GM10847 (cell line): ENCODE measurements around the gene STK17A.

Source experiments
- POLR2A ChIP-seq: IDR thresholded peaks from 2 replicates; pipeline ENCODE4 v1.6.1; 2011; ENCODE audit not compliant: insufficient read length; ENCODE audit errors: extremely low read depth

Gene STK17A

DNA sequence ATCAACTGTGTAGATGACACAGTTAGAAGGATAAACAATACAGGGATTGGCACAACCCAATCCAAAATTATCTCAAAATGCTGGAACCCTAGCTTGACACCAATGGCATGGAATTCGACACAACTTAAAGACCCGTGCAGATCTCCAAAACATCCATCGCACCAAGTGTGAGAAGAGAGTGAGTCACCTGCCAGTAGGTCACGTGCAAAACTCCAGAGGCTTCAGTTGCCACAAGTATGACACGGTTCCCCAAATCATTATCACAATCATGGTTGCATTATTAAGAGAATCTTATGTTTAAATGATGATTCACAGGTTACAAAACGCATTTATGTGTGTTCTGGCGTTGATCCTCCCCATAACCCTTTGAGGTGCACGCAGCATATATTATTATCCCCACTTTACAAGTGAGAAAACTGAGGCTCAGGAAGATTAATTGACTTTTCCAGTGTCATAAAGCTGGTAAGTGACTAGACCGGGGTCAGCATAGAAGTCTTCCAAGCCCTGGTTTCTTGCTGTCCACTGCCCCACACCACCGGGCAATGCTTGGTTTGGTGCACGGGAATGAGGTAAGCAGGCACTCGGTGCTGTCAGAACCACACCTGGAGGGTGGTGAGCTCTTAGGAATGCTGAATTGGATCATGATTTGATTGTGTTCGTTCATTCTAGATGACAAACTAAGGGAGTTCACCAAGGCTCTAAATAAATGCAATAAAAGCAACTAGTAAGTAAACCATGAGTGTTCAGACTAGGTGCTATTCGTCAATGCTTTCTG, 23.6 kb upstream of the STK17A start:
- TF ChIP-seq POLR2A: no peak

DNA sequence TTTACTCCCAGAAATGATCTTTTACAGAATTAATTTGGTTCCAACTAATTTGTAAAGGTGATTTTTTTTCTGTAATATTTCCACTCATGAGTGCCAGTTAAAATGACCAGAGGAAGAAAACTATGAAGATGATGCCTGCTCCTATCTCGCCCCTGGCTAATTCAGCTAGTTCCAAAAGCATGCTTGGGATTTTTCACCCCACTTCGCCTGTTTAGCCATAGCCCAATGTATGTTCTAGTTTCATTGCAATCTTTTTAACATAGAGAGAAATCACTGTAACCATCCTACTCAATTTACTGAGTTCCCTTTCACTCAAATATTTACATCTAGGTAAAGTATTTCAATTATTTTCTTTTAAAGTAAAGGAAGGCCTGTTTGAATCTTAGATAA, 23.0 kb upstream of the STK17A start:
- TF ChIP-seq POLR2A: no peak

DNA sequence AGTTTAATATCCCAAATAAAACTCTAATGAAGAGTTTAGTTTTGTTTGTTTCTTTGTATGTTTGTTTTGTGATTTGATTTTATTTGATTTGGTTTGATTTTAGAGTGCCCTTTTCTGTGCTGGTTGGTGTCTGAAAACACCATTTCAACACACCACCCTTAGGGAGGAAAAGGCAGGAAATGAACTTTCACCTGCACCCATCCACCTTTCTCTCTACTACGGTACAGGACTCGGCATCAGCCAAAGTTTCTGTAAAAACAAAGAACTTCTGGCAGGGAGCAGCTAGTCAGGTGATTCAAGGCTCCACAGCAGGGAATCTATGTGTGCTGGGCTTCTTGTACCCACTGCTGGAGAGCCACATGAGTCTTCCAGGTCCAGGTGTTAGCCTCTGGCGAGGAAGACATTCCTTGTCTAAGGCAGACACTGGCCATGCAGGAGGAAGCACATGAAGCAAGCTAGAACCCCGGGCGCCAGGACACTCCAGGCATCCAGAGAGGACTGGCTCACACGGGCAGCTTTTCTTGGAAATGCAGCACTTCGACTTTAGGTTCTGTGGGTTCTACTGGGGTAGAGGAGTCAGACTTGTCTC, 22.1 kb upstream of the STK17A start:
- TF ChIP-seq POLR2A: no peak

DNA sequence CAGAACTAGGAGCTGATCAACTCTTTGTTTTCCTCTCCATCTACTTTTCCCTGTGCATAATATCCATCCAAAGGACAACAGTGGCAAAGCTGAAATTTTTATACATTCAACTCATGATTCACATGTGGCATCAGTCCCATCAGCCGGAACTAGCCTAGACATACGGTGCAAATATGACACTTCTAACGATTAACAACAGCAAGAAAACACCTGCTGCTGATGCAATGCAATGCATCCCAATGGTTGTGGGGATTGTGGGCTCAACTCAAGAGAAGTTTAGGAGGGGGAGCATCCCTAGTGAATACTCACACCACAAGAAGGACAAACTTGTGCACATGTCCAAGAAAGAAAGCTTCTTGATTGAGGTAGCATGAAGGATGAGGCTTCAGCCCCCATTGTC, 20.5 kb upstream of the STK17A start:
- TF ChIP-seq POLR2A: no peak

DNA sequence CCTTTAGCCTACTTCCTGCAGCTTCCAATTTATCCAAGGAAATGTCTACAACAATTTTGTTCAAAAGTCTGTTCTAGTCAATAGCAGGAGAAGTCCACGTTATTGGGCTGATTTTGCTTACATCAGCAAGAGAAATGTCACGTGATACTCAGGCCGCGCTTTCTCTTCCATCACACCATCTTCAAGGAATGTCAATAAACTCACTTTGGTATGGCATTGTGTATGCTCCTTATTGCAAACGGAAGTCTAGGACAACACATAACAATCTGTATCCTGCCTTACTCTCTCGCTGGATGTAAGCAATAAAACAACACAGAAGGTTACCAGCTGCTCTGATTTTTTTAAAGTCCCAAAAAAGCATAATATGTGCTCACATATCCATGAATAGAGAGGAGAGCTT, 17.1 kb upstream of the STK17A start:
- no peak for TF ChIP-seq POLR2A

DNA sequence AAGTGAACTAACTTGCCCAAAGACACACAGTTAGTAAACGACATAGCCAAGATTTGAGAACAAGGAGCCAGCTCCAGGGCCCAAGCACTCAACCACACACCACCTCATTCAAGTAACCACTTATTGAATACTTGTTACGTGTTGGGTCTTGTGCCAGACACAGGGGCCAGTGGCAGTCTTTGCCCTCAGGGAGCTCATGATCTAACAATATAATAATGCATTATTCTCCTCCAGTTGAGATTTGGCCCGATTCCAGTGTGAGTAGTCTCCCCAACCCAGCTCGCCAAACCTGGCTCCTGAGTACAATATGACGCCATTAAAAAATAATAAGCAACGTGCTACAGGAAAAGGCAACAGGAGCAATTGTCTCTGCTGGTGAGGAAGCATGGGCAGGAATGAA, 14.4 kb upstream of the STK17A start:
- no peak for TF ChIP-seq POLR2A

DNA sequence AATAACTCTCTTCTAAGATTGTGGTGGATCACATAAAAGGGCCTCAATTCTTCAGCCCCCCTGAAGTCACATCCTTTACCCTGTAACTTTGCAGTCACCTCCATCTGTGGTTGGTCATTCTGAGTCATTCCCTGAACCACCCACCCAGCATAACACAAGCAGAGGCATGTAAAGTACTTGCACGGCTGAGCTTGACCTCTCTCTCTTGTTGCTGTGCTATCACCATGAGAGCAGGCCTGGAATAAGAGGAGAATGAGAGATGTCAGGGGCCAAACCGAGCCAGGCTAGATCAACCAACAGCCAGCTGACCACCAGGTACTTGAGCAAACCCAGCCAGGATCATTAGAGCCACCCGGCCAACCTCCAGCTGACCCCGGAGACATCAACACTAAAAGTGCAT, 13.5 kb upstream of the STK17A start:
- TF ChIP-seq POLR2A: no peak

DNA sequence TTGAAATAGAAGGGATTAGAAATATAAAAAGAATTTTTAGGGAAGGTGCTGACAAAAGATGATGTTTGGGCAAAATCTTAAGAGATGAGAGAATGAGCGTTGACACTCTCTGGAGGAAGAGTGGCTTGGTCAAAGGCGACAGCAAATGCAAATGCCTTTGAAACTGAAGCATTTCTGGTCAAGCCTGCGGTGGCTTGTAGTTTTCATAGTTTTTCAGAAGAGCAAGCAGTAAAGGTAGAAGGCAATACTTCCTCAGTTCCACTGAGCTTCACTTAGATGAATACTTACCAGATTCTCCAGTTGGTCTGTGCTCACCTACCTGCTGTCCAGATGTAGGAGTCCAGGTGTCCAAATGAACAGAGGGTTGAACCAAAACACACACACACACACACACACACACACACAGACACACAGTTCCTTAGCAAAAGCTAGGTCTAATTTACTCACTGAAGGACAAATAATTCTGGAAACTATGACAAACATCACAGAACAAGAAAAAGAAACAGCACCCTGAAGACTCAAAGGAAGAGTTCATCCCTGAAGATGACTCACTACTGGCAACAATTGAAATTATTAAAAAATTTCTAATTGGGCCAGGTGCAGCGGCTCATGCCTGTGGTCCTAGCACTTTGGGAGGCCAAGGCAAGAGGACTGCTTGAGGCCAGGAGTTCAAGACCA, 12.1 kb upstream of the STK17A start:
- TF ChIP-seq POLR2A: no peak

DNA sequence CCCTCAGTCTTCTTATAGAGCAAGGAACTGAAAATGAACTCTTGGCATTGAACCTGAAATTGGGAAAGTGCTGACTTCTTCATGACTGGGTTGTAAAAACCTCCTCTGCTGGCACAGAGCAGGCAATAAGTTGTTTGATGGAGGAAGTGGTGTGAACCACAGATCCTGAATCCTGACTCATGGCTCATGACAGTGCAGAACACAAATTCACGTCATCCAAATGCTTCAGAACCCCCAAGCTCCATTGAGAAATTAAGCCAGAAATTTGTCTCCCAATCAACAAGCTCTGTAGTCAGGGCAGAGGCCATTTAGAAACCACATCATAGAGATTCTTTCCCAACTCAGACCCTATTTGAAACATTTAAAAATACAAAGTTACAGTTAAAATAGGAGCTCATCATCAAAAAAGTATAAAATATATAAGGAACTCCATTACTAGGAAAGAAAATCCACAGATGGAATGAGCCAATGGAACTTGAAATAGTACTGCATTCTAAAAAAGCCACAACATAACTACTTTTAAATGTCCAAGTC, 10.3 kb upstream of the STK17A start:
- TF ChIP-seq POLR2A: no peak

DNA sequence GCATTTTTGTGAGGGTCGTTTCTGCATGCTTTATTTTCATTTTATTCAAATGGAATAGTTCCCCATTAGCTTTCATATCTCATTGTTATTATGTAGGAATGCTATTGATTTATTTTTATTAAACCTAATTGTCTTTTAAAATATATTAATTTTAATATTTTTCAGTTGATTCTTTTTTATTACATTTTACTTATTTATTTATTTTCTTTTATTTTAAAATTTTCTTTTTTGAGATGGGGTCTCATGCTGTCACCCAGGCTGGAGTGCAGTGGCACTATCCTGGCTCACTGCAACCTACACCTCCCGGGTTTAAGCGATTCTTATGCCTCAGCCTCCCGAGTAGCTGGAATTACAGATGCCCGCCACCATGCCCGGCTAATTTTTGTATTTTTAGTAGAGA, 7.4 kb upstream of the STK17A start:
- TF ChIP-seq POLR2A: no peak

DNA sequence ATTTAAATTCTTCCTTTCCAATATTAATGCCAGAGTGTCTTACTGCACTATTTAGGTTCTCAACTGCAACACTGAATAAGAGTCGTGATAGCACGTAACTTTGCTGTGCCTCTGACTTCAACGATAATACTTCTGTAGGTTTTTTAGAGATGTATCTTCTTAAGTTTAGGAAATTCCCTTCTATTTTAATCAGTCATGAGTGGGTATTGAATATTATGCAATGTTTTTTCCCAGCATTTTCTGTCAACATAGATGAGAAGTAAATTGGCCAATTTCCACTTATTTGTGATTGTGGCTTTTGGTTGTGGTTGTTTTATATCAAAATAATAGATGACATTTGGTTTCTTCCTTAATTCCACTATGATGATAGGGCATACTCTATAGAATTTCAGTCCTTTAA, 6.7 kb upstream of the STK17A start:
- TF ChIP-seq POLR2A: no peak

DNA sequence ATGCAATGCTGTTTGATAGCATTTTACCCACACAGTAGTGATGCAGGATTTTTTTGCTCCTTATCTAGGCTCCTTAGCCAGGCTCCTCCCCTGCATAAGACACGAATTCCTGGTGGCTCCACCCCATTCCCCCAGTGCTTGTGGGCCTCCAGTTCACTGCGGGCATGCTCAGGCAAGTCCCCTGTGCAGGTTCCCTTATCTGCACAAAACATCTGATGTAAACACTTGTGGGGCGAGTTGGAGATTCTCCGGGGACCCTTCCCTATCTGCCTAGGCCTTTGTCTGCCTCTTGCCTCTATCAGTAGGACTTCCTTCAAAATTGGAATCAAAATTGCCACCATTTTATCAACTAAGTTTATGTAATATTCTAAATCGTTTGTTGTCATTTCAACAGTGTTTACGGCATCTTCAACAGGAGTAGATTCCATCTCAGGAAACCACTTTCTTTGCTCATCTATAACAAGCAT, 5.4 kb upstream of the STK17A start:
- no peak for TF ChIP-seq POLR2A

DNA sequence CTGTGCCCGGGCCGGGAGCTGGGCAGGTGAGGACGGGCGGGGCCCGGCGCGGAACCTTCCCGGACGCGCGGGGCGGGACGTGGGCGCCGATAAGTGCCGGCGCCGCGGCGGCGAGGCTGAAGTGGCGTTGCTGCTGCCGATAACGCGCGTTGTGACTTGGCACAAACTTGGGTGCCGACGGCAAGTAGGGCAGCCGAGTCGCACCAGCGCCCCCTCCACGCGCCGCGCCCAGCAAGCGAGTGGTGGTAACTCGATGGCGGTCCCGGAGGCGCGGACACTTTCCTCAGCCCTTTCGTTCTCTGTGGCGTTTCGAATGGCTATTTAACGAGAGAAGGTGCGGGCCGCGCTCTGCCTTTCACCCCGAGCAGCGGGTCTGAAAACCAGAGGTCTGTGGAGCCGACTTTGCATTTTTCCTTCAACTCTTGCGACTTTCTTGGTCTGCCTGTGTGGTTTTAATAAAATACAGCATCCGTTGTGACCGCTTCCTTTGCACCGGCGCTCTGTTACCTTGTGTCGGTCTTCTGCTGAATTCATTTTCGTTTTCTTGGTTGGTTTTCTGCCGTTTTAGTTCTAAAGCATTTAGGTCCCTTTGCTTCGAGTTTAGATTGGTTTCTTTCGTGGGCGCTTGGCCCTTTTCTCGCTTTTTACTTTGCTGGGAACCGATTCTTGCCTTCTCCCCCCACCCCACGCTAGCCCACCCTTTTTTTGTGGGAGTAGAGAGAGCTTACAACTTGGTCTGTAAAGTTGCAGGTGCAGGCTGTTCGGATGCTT, 701 bp downstream of the STK17A start:
- no peak for TF ChIP-seq POLR2A

DNA sequence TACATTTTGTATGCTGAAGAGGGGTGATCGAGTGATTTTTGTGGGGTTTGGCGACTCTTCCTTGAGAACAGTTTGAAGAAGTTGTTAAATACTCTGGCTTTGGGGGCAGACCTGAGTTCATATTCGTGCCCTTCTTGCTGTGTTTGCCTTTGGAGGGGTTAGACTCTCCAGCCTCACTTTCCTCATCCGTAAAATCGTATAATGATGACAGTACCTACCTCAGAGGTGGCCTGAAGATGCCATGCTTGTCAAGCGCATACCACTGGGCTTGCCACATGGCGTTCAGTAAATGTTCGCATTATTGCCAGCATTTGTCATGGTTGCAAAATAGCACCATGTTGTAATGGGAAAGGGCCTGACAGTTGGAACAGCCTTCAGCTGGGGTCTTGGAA, 1.3 kb downstream of the STK17A start:
- no peak for TF ChIP-seq POLR2A

DNA sequence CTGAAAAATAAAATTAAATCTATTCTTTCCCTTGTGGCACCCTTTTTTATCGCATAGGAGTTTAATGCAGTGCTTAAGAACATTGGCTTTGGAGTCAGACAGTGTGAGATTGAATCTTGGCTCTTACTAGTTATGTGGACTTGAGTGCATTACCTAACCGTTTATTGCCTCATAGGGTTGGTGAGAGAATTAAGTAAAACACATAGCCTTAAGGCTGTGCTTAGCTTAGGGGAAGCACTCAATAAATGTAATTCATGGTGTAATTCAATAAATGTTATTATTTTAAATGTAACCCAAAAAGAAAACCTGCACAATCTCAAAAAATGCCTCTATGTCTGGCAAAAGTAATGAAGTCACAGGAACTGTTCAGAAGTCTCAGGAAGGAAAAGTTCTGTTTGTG, 2.7 kb downstream of the STK17A start:
- TF ChIP-seq POLR2A: no peak

DNA sequence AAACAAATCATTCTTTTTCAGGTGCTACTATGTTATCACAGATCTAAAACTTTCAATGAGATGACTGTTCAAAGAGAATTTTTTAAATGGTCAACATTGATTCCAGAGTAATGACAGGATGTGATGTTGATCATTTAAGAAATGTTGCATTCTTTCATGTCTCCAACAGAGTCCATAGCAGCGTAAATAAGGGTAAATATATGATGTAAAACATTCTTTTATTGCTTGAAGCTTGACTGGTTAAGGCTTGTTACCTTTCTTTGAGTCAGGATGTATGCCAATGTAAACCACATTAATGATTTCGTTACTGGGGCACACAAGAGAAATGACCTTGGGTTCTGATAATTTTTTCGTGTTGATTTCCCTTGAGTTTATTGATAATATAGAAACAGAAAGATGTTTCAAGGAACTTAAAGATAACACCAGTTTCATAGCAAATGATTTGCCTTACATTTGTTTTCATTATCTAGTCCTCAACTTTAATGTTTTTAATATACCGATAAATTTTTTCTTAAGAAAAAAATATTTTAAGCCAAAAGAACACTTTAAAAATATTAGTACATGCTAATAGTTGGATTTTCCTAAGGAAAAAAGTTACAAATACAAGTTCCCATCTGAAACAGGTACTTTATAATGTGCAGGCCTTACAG, 3.5 kb downstream of the STK17A start:
- no peak for TF ChIP-seq POLR2A
